Mesenchymal stem cell (in vitro differentiated cells and primary cell): ENCODE results near the gene ANO10.

Experiments used
- DNase-seq: peaks from one replicate; pipeline ENCODE4 v3.0.0-alpha.2; 2013
- H2AFZ ChIP-seq: one replicate; pipeline ENCODE4 v1.6.1; 2013; ENCODE audit warnings: low read depth, mild to moderate bottlenecking, control low read depth, inconsistent platforms, low read length, moderate library complexity
- H2AK5ac ChIP-seq: 2 replicates; pipeline ENCODE4 v1.6.1; 2013; ENCODE audit warnings: low read length, moderate library complexity, mild to moderate bottlenecking, inconsistent platforms; ENCODE audit not compliant: severe bottlenecking
- H2BK120ac ChIP-seq: one replicate; pipeline ENCODE4 v1.6.1; 2013; ENCODE audit warnings: low read depth, mild to moderate bottlenecking, inconsistent platforms, low read length, moderate library complexity
- H2BK12ac ChIP-seq, 2 experiments: one replicate each; pipeline ENCODE4 v1.6.1; 2013; ENCODE audit warnings: inconsistent platforms in 2 of 2, low read length in 2 of 2, mild to moderate bottlenecking in 2 of 2, moderate library complexity in 2 of 2, control low read depth in 1 of 2
- H2BK15ac ChIP-seq: one replicate; pipeline ENCODE4 v1.6.1; 2013; ENCODE audit warnings: mild to moderate bottlenecking, low read depth, inconsistent platforms; ENCODE audit not compliant: poor library complexity, severe bottlenecking
- H2BK5ac ChIP-seq: 2 replicates; pipeline ENCODE4 v1.6.1; 2013; ENCODE audit warnings: low read depth, mild to moderate bottlenecking, low read length, control low read depth, inconsistent platforms; ENCODE audit not compliant: poor library complexity, severe bottlenecking
- H3K14ac ChIP-seq, 2 experiments: one replicate each; pipeline ENCODE4 v1.6.1; 2013; ENCODE audit warnings: inconsistent platforms in 2 of 2, low read length in 2 of 2, control low read depth in 1 of 2, mild to moderate bottlenecking in 1 of 2, moderate library complexity in 1 of 2
- H3K18ac ChIP-seq, 2 experiments: one replicate each; pipeline ENCODE4 v1.6.1; 2013; ENCODE audit warnings: inconsistent platforms in 2 of 2, low read length in 2 of 2, control low read depth in 1 of 2, low read depth in 1 of 2, mild to moderate bottlenecking in 1 of 2
- H3K23ac ChIP-seq, 2 experiments: one replicate each; pipeline ENCODE4 v1.6.1; 2013; ENCODE audit warnings: inconsistent platforms in 2 of 2, low read length in 2 of 2, mild to moderate bottlenecking in 2 of 2, moderate library complexity in 2 of 2, control low read depth in 1 of 2
- H3K27ac ChIP-seq: 2 replicates; pipeline ENCODE4 v1.5.1; 2013; ENCODE audit warnings: mild to moderate bottlenecking, moderate library complexity, low read length, control low read depth, inconsistent platforms; ENCODE audit not compliant: poor library complexity, severe bottlenecking
- H3K27me3 ChIP-seq, 2 experiments: 2 replicates each; pipeline versions ENCODE4 v1.6.1 to v1.7.0; 2013; ENCODE audit warnings: low read length in 2 of 2, mild to moderate bottlenecking in 2 of 2, moderate library complexity in 2 of 2, control low read depth in 1 of 2, inconsistent platforms in 1 of 2; ENCODE audit not compliant: control insufficient read depth in 1 of 2, insufficient read depth in 1 of 2
- H3K36me3 ChIP-seq, 2 experiments: 2 replicates each; pipeline versions ENCODE4 v1.6.1 to v1.7.0; 2013; ENCODE audit warnings: low read length in 2 of 2, control low read depth in 1 of 2, inconsistent platforms in 1 of 2, low read depth in 1 of 2, mild to moderate bottlenecking in 1 of 2; ENCODE audit not compliant: insufficient read depth in 2 of 2, control insufficient read depth in 1 of 2
- H3K4ac ChIP-seq, 2 experiments: one replicate each; pipeline ENCODE4 v1.6.1; 2013; ENCODE audit warnings: inconsistent platforms in 2 of 2, low read length in 2 of 2, mild to moderate bottlenecking in 2 of 2, moderate library complexity in 2 of 2, control low read depth in 1 of 2, low read depth in 1 of 2
- H3K4me1 ChIP-seq: 2 replicates; pipeline ENCODE4 v1.6.1; 2013; ENCODE audit warnings: low read depth, low read length, control low read depth; ENCODE audit not compliant: control insufficient read depth, insufficient read depth
- H3K4me2 ChIP-seq: 2 replicates; pipeline ENCODE4 v1.6.1; 2013; ENCODE audit warnings: low read length, mild to moderate bottlenecking, inconsistent platforms; ENCODE audit not compliant: poor library complexity, severe bottlenecking
- H3K4me3 ChIP-seq, 2 experiments: 2 replicates each; pipeline versions ENCODE4 v1.5.1 to v1.7.0; 2013; ENCODE audit warnings: low read length in 2 of 2, mild to moderate bottlenecking in 2 of 2, control low read depth in 1 of 2, low read depth in 1 of 2; ENCODE audit not compliant: insufficient read depth in 1 of 2
- H3K79me1 ChIP-seq: replicated peaks from 2 replicates; pipeline ENCODE4 v1.6.1; 2013; ENCODE audit warnings: mild to moderate bottlenecking, control low read depth, low read length, inconsistent platforms; ENCODE audit not compliant: poor library complexity, severe bottlenecking
- H3K9ac ChIP-seq: 2 replicates; pipeline ENCODE4 v1.7.0; 2013; ENCODE audit warnings: mild to moderate bottlenecking, low read length, moderate library complexity
- H3K9me3 ChIP-seq: 2 replicates; pipeline ENCODE4 v1.7.0; 2013; ENCODE audit warnings: mild to moderate bottlenecking, low read length; ENCODE audit not compliant: control insufficient read depth
- H4K8ac ChIP-seq: one replicate; pipeline ENCODE4 v1.6.1; 2013; ENCODE audit warnings: inconsistent platforms, mild to moderate bottlenecking, low read length, moderate library complexity
- H4K91ac ChIP-seq: one replicate; pipeline ENCODE4 v1.6.1; 2013; ENCODE audit warnings: mild to moderate bottlenecking, low read length, inconsistent platforms
- WGBS: methylation state at CpG from one replicate; pipeline ENCODE4 v1.1.7; 2013; ENCODE audit warnings: mixed read lengths; 5-methylcytosine and 5-hydroxymethylcytosine counted together

ANO10 gene

DNA sequence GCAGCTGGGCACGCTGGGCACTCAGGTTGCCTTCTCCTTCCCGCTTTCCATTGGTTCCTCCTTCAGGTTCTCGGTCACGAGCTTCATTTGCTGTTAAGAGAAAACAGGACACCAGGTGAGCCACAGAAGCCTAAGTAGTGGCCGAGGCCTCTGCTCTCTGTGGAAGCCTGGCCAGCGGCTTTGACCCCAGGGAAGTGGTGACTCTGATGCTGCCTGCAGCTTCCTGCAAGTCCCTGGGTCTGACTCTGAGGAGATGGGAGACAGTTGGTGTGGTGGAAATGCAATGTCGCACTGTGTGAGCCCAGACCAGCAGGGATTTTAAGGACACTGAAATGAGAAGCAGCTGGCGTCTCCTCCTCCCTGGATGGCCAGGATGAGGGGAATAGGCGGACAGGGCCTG is 254.9 kb downstream of the ANO10 start:
- Histone ChIP-seq H2AFZ (no peak overlapping the region), H2AK5ac (no peak overlapping the region), H4K91ac (no peak overlapping the region), H3K36me3 (peaks cover 17 to 45% of the 10 kb centered on the region in 2 experiments), H3K4me2 (no peak overlapping the region), H2BK15ac (no peak overlapping the region), H3K23ac (no peak overlapping the region), H2BK120ac (no peak overlapping the region), H2BK5ac (no peak overlapping the region), H3K18ac (no peak overlapping the region), H3K4me3 (no peak overlapping the region), H3K4ac (no peak overlapping the region), H3K9me3 (no peaks in the 10 kb centered on the region), H3K27me3 (no peaks in the 10 kb centered on the region), H3K9ac (no peak overlapping the region), H3K79me1 (peaks cover 3% of the 10 kb centered on the region), H3K4me1 (peaks cover 2% of the 10 kb centered on the region), H4K8ac (no peak overlapping the region), H3K14ac (no peak overlapping the region), H2BK12ac (no peak overlapping the region), H3K27ac (no peak overlapping the region)
- WGBS: 96% methylated on average over 9 of the region's 9 CpGs
- DNase-seq: no peak

DNA sequence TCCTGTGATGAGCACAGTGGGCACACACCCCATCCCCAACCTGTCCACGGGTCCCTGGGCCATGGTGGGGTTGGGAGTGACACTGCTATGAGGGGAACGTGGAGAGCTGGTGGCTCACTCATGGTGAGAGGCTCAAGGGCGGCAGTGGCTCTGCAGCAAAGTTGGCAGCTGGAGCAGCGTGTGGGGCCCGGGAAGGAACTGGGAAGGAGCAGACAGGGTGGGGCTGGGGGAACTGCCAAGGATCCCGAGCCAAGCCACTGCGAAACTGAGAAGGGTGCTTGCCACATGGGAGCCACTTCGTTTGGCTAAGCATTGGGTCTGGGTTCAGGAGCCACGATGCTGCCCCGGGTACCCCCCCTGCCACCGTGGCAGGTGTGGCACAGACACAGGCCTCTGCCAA is 255.3 kb downstream of the ANO10 start:
- Histone ChIP-seq H2BK15ac (no peak overlapping the region), H2BK12ac (no peak overlapping the region), H3K4ac (no peak overlapping the region), H3K27ac (no peak overlapping the region), H3K27me3 (no peaks in the 10 kb centered on the region), H3K4me2 (no peak overlapping the region), H3K23ac (no peak overlapping the region), H3K36me3 (peaks cover 17 to 44% of the 10 kb centered on the region in 2 experiments), H3K4me3 (no peak overlapping the region), H3K9ac (no peak overlapping the region), H2BK120ac (no peak overlapping the region), H4K8ac (no peak overlapping the region), H2AFZ (no peak overlapping the region), H4K91ac (no peak overlapping the region), H3K18ac (no peak overlapping the region), H3K9me3 (no peaks in the 10 kb centered on the region), H2AK5ac (no peak overlapping the region), H3K79me1 (peaks cover 3% of the 10 kb centered on the region), H2BK5ac (no peak overlapping the region), H3K14ac (no peak overlapping the region), H3K4me1 (peaks cover 2% of the 10 kb centered on the region)
- no peak for DNase-seq
- WGBS: 97% methylated on average over 11 of the region's 11 CpGs

DNA sequence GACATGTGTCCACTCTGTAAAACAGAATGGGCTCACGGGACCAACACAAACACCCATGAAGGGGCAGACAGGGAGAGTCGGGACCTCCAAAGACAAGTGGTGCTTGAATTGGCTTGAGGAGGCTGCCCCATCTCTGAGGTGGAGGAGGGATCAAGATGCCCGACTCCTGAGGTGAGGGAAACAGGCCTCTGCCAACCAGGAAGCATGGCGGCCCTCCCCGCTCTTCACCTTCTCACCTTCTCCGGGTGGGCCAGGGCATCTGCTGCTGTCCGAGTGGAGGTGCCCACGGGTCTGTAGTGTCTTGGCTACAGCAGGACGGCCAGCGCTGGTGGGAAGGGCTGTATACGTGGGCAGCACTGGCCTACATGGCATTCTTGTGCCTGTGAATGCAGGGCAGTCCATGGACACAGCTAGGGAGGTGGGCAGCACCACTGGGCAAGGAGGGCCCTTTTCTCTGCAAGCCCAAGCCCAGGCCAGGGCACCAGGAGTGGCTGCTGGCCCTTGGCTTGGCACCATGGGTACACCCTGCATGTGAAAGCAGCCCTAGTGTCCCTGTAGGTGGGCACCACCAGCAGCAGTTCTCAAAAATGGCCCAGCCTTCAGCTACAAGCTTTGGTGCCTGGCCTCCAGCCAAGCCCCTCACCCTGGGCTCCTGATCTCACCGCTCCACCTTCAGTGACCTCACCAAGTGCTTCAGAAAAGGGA is 256.1 kb downstream of the ANO10 start:
- Histone ChIP-seq H3K4me2 (no peak overlapping the region), H2BK120ac (peak overlapping the region; percentile 45), H3K4ac (no peak overlapping the region), H4K8ac (no peak overlapping the region), H2BK15ac (no peak overlapping the region), H3K23ac (no peak overlapping the region), H3K4me1 (peaks cover 2% of the 10 kb centered on the region), H3K4me3 (no peak overlapping the region), H3K9ac (no peak overlapping the region), H3K79me1 (peaks cover 3% of the 10 kb centered on the region), H3K27ac (no peak overlapping the region), H4K91ac (peak overlapping the region; percentile 59), H2AK5ac (no peak overlapping the region), H2AFZ (no peak overlapping the region), H3K27me3 (no peaks in the 10 kb centered on the region), H2BK5ac (no peak overlapping the region), H3K14ac (peak overlapping the region in 1 of 2 experiments; percentile 92), H3K18ac (no peak overlapping the region), H3K9me3 (no peaks in the 10 kb centered on the region), H3K36me3 (peaks cover 17 to 39% of the 10 kb centered on the region in 2 experiments), H2BK12ac (peak overlapping the region in 1 of 2 experiments; percentile 49)
- WGBS: 97% methylated on average over 12 of the region's 12 CpGs
- DNase-seq: no peak

DNA sequence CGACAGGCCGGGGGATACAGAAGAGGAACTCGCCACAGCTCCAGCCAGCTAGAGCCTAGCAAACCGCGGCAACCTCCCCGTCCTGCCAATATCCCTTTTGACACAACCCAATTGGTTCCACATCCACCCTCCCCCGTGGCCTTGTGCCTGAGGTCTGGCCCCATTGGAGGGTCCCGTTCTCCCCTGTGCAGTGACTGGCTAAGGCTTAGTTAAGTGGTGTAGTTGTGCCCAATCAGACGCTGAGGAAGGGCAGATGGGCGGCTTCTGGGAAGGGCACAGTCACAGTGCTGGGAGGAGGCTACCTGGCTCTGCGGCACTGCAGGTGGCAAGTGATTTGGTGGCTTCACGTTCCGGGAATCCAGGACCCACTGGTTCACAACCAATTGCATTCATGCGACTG is 256.9 kb downstream of the ANO10 start:
- H2BK5ac ChIP-seq: no peak overlapping the region
- H3K18ac ChIP-seq: no peak overlapping the region
- no peak overlapping the region for H3K23ac ChIP-seq
- H2AK5ac ChIP-seq: no peak overlapping the region
- H3K27ac ChIP-seq: no peak overlapping the region
- no peak overlapping the region for H3K4me3 ChIP-seq
- no peak overlapping the region for H4K91ac ChIP-seq
- peaks cover 2% of the 10 kb centered on the region for H3K4me1 ChIP-seq
- no peak for DNase-seq
- no peak overlapping the region for H4K8ac ChIP-seq
- H3K14ac ChIP-seq: no peak overlapping the region
- H3K27me3 ChIP-seq: no peaks in the 10 kb centered on the region
- no peak overlapping the region for H2BK15ac ChIP-seq
- WGBS: 96% methylated on average over 14 of the region's 14 CpGs
- no peaks in the 10 kb centered on the region for H3K79me1 ChIP-seq
- no peaks in the 10 kb centered on the region for H3K9me3 ChIP-seq
- H2AFZ ChIP-seq: no peak overlapping the region
- H3K4ac ChIP-seq: no peak overlapping the region
- no peak overlapping the region for H2BK120ac ChIP-seq
- H2BK12ac ChIP-seq: no peak overlapping the region
- H3K36me3 ChIP-seq: peaks cover 17 to 39% of the 10 kb centered on the region in 2 experiments
- no peak overlapping the region for H3K9ac ChIP-seq
- H3K4me2 ChIP-seq: no peak overlapping the region
